H1 (cell line): Measurements from ENCODE around the gene BAZ2B.

ENCODE experiments used
- EP300 ChIP-seq, 2 experiments: IDR thresholded peaks; 1 replicate in 1 of 2; 2 replicates in 1 of 2; pipeline ENCODE4 v1.6.1; 2011 to 2012; ENCODE audit warnings: low read depth in 2 of 2, low read length in 2 of 2, mild to moderate bottlenecking in 2 of 2, borderline replicate concordance in 1 of 2, inconsistent platforms in 1 of 2, moderate library complexity in 1 of 2
- POLR2A ChIP-seq, 2 experiments: IDR thresholded peaks; 1 replicate in 1 of 2; 2 replicates in 1 of 2; pipeline ENCODE4 v1.6.1; 2011; ENCODE audit warnings: low read depth in 2 of 2, low read length in 2 of 2, mild to moderate bottlenecking in 2 of 2; ENCODE audit errors: control extremely low read depth in 1 of 2
- RFX5 ChIP-seq: IDR thresholded peaks from 2 replicates; pipeline ENCODE4 v1.6.1; 2011; ENCODE audit warnings: low read depth, low read length, improper control_type of control experiment, borderline replicate concordance
- TAF1 ChIP-seq: IDR thresholded peaks from 2 replicates; pipeline ENCODE4 v1.6.1; 2011; ENCODE audit warnings: mild to moderate bottlenecking, low read depth, low read length
- YY1 ChIP-seq: IDR thresholded peaks from 2 replicates; pipeline ENCODE4 v1.6.1; 2011; ENCODE audit warnings: low read depth, mild to moderate bottlenecking, low read length
- TF ChIP-seq, protein P1 (sequence below), 3 experiments: IDR thresholded peaks; 1 replicate in 2 of 3; 2 replicates in 1 of 3; pipeline versions ENCODE4 v1.5.1 to v1.6.1; 2011; ENCODE audit warnings: low read length in 3 of 3, mild to moderate bottlenecking in 3 of 3, inconsistent platforms in 2 of 3, low read depth in 1 of 3, moderate library complexity in 1 of 3; ENCODE audit not compliant: insufficient read depth in 1 of 3; ENCODE audit errors: control extremely low read depth in 1 of 3

DNA sequence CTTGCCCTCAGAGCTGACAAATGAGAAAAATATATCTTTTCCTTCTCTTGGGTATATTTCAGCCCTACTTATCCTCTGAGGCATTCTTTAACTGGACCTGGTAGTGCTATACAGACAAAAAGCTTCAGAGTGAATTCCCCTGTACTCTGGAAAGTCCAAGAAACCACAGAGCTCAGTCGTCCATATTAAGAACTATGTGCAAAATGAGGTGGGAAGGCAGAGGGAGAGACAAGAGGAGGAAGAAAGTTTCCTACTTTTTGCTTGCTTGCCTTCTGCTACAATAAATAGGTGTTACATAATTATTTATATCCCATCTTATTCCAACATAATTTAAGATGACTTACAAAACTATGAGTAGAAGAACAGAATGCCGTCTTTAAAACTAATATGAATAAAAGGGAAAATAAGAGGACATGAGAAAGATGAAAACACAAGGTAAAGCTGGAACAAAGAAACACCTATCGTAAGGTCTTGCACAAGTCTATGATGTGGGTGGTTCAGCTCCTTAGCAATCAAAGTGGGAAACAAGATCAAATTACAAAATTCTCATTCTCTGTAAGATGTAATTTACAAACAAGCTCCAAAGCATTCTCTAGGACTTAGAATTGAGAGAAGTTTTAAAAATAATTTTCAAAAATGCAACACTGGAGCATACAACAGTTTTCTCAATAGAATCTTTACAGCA is 97.9 kb downstream of the BAZ2B start:
- TF ChIP-seq POLR2A (IDR thresholded peaks at IDR 0.05; ENCODE audit: control extremely low read depth in 1 of 2, low read depth in 2 of 2, low read length in 2 of 2) (no peak), RFX5 (no peak), TAF1 (no peak), EP300 (IDR thresholded peaks at IDR 0.05; ENCODE audit: borderline replicate concordance in 1 of 2, low read depth in 2 of 2, low read length in 2 of 2) (no peak), YY1 (no peak)
- TF ChIP-seq, protein P1, sequence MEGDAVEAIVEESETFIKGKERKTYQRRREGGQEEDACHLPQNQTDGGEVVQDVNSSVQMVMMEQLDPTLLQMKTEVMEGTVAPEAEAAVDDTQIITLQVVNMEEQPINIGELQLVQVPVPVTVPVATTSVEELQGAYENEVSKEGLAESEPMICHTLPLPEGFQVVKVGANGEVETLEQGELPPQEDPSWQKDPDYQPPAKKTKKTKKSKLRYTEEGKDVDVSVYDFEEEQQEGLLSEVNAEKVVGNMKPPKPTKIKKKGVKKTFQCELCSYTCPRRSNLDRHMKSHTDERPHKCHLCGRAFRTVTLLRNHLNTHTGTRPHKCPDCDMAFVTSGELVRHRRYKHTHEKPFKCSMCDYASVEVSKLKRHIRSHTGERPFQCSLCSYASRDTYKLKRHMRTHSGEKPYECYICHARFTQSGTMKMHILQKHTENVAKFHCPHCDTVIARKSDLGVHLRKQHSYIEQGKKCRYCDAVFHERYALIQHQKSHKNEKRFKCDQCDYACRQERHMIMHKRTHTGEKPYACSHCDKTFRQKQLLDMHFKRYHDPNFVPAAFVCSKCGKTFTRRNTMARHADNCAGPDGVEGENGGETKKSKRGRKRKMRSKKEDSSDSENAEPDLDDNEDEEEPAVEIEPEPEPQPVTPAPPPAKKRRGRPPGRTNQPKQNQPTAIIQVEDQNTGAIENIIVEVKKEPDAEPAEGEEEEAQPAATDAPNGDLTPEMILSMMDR (IDR thresholded peaks at IDR 0.05; ENCODE audit: control extremely low read depth in 1 of 3, insufficient read depth in 1 of 3, low read depth in 1 of 3, low read length in 3 of 3): no peak
